Mucosa of descending colon (tissue), 3 donors: ENCODE measurements around the gene DNAJC19. TPM values are rescaled to one million over a fixed set of nuclear protein-coding genes. Genes with fewer than 3 reads are reported as not detected.

ENCODE experiments used
- ATAC-seq: fragments of 200-7000 bp; cut with Tn5 transposase; one replicate; pipeline ENCODE4 v1.9.1; 2020; ENCODE audit warnings: mild to moderate bottlenecking, moderate library complexity
- DNase-seq, 3 donors: peaks; one replicate each; pipeline ENCODE4 v3.0.0-alpha.2; 2020
- H3K36me3 ChIP-seq: fragments of 200-600 bp; one replicate; pipeline ENCODE4 v1.8.0; 2021; ENCODE audit warnings: low read depth, mild to moderate bottlenecking
- H3K4me1 ChIP-seq: fragments of 200-600 bp; one replicate; pipeline ENCODE4 v1.8.0; 2021; ENCODE audit warnings: low read depth, mild to moderate bottlenecking
- H3K4me3 ChIP-seq: fragments of 200-600 bp; one replicate; pipeline ENCODE4 v1.8.0; 2021; ENCODE audit warnings: mild to moderate bottlenecking
- H3K9me3 ChIP-seq: fragments of 200-600 bp; one replicate; pipeline ENCODE4 v1.8.0; 2021; ENCODE audit warnings: mild to moderate bottlenecking
- CTCF ChIP-seq: fragments of 200-600 bp; IDR thresholded peaks from one replicate; pipeline ENCODE4 v1.8.0; 2022; ENCODE audit warnings: antibody characterized with exemption, mild to moderate bottlenecking
- intact Hi-C, 2 donors: fragments of 100-400 bp; cut with DNase I in 1 of 2; cut with micrococcal nuclease in 1 of 2; formaldehyde crosslinking; loops; one replicate each; pipeline versions ENCODE4 v1.11.0 to v1.11.1; 2022; cut with DNase I, micrococcal nuclease
- total RNA-seq, 3 donors: library from RNA; stranded (reverse); fragmentation: NEBNext Ultra II Directional in 2 of 3; extraction: Animal tissue kit (Norgen Biotek cat#: 25700) in 2 of 3; gene quantifications; one replicate each; pipeline versions ENCODE4 v1.2.1 to v1.2.4, GENCODE V29; 2021 to 2023
- donor health status: DM: no; HTN: no; CAD: no; lungs with moderate emphysema.
- donor health status: DM: no; HTN: no; CAD: no.
- donor health status: DM: no; HTN: yes; CAD: no.

DNAJC19 gene
- total RNA-seq, 3 donors from 2014 or later: 28.1 to 42.0 (median 33.7) TPM

- Histone ChIP-seq H3K4me3 (no peak overlapping the region), H3K36me3 (no peaks in the 10 kb centered on the region), H3K4me1 (no peaks in the 10 kb centered on the region), H3K9me3 (no peaks in the 10 kb centered on the region)
- no peak for DNase-seq
- intact Hi-C loops: no loop called here
- TF ChIP-seq CTCF: no peak
- no peak for ATAC-seq
Observed at GRCh38 chr3:180977498-180977897, 12.0 kb downstream of the DNAJC19 start.

- TF ChIP-seq CTCF: no peak
- Histone ChIP-seq H3K4me3 (no peak overlapping the region), H3K4me1 (no peaks in the 10 kb centered on the region), H3K36me3 (no peaks in the 10 kb centered on the region), H3K9me3 (no peaks in the 10 kb centered on the region)
- no peak for DNase-seq
- ATAC-seq: no peak
- intact Hi-C loops: no loop called here
Observed at GRCh38 chr3:180974286-180974685, 15.2 kb downstream of the DNAJC19 start.

GRCh38 chr3:180973543-180973942 is 16.0 kb downstream of the DNAJC19 start:
- Histone ChIP-seq H3K4me1 (no peaks in the 10 kb centered on the region), H3K36me3 (no peaks in the 10 kb centered on the region), H3K9me3 (no peaks in the 10 kb centered on the region), H3K4me3 (no peak overlapping the region)
- TF ChIP-seq CTCF: no peak
- DNase-seq: no peak
- no peak for ATAC-seq
- intact Hi-C loops: no loop called here

GRCh38 chr3:180970931-180971330 is 18.6 kb downstream of the DNAJC19 start:
- H3K4me1 ChIP-seq: no peaks in the 10 kb centered on the region
- no peak for TF ChIP-seq CTCF
- no peaks in the 10 kb centered on the region for H3K36me3 ChIP-seq
- intact Hi-C loops: no loop called here
- no peak for DNase-seq
- H3K9me3 ChIP-seq: no peaks in the 10 kb centered on the region
- no peak for ATAC-seq
- H3K4me3 ChIP-seq: no peak overlapping the region

GRCh38 chr3:180962530-180962929 is 27.0 kb downstream of the DNAJC19 start:
- DNase-seq (no peak), ATAC-seq (no peak)
- intact Hi-C loops: no loop called here

More at GRCh38 chr3:180962530-180962929, 27.0 kb downstream of the DNAJC19 start:
- H3K4me3 ChIP-seq: no peak overlapping the region
- no peaks in the 10 kb centered on the region for H3K4me1 ChIP-seq
- no peaks in the 10 kb centered on the region for H3K9me3 ChIP-seq
- no peak for TF ChIP-seq CTCF
- H3K36me3 ChIP-seq: no peaks in the 10 kb centered on the region
